Stimulated activated CD4-positive, alpha-beta T cell treated with anti-CD3 and anti-CD28 coated beads, Interleukin-4, amount 100 ng/mL, for 24 hours (primary cell): ENCODE measurements around the gene KLHDC3.
"Not testable (repeated sequence)": the region's sequence is repeated elsewhere in the genome, so short reads cannot be mapped to it uniquely, and the experiment has no call there.

ENCODE experiments used
- DNase-seq: peaks from one replicate; pipeline ENCODE4 v3.0.0-alpha.2; 2020

Gene KLHDC3

DNA sequence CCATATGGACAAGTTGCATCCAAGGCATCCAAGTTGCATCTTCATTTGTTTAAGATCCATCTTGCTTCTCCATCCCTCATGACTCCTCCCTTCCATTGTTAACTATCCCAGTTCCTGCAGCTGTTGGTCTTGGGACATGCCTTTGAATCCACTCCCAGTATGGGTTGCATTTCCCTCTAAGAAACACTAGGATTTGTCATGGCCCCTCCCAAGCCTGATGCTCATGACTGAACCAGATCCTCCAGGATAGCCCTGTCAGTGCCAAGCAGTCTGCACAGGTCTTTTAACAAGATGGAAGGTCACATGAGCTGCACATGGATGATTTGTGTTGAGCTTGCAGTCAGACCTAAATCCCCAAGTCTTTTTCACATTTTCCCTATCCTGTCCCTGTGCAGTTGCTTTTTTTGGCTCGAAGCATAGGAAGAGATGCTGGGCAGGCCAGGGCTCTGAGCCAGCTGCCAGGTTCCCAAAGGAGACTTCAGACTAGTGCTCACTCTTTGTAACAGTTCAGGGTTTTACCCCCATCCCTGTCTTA is 25.5 kb upstream of the KLHDC3 start:
- DNase-seq: no peak

DNA sequence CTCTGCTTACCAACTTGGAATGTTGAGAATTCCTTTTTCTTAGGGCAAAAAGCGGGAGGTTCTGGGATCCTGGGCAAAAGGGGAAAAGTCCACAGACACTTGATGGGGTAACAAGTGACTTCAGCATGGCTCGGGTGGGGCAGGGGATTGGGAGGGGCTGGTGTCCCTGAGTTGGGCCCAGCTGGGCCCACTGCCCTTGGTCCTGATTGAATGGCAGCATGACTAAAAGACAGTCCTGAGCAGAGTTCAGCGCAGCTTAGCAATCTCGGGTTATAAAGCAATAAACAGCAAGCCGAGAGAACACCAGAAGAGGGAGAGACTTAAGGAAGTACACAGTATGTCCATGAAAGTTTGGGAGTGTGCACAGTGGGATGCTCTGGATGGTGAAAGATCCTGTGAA is 24.1 kb upstream of the KLHDC3 start:
- no peak for DNase-seq

DNA sequence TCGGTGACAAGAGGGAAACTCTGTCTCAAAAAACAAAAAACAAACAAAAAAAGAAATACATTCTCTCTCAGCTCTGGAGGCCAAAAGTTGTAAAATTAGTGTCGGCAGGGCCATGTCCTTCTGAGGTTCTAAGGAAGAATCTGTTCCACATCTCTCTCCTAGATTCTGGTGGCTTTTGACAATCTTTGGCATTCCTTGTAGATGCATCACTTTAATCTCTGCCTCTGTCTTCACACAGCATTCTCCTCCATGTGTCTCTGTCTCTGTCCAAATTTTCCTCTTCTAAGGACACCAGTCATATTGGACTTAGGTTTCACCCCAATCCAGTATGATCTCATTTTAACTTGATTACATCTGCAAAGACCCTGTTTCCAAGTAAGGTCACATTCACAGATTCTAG is 20.6 kb upstream of the KLHDC3 start:
- DNase-seq: no peak

DNA sequence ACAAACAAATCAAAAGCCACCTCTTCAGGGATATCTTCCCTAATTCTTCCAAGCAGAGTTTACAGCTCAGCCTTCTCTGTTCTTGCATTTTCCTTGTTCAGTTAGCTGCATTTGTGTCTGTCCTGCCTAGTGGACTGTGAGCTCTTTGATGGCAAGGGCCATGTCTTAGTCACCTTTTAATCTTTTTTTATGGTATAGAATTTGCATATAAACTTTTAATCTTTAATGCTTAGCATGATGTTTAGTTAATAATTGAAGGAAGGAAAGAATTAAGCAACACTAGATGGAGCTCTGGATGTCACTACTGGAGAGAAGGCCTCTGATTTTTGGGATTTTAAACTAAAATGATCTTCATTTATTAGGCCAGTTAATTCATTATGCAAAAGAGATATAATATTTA is 17.5 kb upstream of the KLHDC3 start:
- DNase-seq: no peak

DNA sequence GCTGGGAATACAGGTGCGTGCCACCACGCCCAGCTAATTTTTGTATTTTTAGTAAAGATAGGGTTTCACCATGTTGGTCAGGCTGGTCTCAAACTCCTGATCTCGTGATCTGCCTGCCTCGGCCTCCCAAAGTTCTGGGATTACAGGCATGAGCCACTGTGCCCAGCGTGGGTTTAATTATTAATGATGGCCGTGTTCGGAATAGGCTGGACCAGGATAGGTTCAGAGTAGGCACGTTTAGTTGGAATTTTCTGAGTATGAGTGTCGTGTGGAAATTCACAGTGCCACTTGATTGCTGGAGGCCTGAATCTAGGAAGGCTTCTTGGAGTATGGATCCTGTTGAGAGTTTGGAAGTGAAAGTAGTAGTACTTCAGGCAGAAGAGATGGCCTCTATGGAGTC is 15.8 kb upstream of the KLHDC3 start:
- DNase-seq: not testable (repeated sequence)

DNA sequence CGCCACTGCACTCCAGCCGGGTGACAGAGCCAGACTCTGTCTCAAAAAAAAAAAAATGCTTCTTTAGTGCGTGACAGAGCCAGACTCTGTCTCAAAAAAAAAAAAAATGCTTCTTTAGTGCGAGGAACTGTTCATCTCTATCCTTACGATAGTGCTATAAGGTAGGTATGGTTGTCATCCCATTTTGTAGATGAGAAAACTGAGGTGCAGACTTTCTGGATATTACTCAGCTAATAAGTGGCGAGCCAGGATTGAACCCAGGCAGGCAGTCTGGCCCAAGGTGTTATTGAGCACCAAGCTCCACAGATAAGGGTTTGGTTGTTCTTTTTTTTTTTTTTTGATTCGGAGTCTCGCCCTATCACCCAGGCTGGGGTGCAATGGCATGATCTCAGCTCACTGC is 12.2 kb upstream of the KLHDC3 start:
- no peak for DNase-seq

DNA sequence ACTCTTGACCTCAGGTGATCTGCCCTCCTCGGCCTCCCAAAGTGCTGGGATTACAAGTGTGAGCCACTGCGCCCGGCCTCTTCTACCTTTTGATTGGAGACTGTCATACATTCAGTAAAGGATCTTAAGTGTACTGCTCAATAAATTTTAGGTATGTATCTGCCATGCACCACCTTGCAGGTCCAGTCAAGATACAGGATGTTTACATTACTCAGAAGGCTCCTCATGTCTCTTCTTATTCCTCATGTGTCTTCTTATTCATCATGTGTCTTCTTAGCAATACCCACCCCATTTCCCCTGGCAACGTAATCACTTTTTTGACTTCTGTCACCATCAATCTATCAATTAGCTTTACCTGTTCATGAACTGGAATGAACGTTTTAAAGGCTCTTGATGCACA is 8.2 kb upstream of the KLHDC3 start:
- no peak for DNase-seq

DNA sequence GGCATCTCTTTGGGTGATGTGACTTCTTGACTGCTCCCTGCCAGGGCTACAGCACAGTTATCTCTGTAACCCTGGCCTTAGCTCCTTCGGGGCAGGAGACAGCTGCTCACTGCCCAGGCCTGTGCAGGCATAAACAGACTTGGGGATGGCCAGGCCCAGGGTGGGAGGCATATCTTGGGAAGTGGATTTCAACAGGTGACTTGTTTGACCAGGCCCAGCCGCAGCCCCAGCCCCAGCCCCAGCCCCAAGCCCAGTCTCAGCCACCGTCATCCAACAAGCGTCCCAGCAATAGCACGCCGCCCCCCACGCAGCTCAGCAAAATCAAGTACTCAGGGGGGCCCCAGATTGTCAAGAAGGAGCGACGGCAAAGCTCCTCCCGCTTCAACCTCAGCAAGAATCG is 7.8 kb upstream of the KLHDC3 start:
- no peak for DNase-seq

DNA sequence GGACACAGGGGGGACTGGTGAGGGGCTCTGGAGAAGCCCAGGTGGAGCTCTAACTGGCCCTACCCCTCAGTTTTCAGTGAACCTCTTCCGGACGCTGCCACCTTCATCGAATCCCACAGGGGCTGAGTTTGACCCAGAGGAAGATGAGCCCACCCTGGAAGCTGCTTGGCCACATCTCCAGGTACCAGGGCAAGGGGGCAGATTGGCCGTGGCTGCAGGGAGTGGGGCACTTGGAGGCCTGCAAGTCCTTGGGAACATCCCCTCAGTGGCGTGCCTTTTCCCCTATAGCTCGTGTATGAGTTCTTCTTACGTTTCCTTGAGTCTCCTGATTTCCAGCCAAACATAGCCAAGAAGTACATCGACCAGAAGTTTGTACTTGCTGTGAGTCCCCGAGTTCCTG is 6.9 kb upstream of the KLHDC3 start:
- no peak for DNase-seq

DNA sequence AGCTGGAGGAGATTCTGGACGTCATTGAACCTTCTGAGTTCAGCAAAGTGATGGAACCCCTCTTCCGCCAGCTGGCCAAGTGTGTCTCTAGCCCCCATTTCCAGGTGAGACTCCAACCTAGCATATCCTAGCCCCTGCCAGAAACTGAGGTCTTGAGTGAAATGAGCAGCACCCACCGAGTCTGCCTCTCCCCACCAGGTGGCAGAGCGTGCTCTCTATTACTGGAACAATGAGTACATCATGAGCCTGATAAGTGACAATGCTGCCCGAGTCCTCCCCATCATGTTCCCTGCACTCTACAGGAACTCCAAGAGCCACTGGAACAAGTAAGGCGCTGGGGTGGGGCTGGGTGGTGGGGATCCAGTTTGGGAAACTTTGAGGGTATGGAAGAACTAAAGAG is 4.9 kb upstream of the KLHDC3 start:
- DNase-seq: peak; percentile 39

DNA sequence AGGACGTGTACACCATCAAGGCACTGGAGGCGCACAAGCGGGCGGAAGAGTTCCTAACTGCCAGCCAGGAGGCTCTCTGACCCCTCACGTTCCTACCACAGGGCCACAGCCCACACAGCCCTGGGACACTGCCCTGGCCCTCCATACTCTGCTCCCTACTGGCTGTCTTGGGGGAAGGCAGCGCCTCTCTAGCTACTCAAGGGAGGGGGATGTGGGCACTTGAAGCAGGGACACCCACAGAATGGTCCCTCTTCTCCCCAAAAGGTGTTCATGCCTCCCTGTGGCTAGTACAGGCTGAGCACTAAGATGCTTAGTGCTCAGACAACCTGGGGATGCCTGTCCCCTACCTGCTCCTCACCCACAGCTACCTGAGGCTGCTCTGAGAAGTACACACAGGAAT is 2.8 kb upstream of the KLHDC3 start:
- no peak for DNase-seq

DNA sequence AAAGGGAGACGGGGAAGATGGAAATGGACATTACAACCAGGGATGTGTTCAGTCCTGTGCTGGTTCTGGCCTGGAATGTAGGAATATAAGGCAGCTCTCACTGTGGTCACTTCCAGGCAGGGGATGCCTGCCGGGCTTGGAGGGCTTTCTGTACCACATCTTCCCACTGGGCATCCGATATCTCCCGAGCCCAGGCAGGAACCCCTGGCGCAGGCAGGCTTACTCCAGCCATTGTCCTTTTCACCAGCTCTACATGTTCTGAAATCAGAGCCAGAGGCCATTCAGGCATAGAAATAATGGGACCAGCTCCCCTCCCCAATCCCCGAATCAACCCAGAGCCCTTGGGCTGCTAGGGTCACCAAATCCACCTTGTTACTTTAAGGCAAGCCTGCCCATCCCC is 1.7 kb upstream of the KLHDC3 start:
- no peak for DNase-seq

DNA sequence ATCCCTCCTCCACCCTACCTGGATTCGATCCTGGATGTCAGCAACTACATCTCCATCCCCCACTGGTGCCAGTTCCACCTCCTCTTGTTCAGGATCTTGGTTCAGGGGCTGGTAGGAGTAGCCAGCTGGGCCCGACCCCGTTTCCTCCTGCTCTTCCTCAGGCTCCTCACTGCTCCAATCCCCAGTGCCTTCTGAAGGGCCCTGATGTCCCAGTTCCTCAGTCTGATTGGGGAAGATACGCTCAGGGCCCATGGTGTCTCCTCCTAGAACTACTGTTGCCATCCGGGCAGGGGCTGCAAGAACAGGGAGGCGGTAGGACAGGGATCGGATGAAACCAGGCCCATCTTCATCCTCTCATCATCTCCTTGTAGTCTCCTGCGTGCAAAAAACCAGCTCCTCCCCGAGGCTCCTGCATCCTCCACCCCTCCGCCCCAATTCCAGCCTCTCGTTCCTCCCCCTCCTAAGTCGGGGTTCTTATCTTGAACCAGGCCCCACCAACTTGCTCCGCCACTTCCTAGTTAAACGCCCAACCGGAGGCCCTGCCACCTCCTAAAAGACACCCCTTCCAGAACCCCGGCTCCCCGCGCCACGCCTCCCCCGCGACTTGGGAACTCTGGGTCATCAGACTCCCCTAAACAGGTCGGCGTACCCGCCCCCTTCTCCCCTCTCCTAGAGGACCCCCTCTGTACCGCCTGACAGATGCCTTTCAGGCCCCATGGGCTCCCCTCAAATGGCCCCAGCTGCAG is 779 bp upstream of the KLHDC3 start:
- DNase-seq: no peak

DNA sequence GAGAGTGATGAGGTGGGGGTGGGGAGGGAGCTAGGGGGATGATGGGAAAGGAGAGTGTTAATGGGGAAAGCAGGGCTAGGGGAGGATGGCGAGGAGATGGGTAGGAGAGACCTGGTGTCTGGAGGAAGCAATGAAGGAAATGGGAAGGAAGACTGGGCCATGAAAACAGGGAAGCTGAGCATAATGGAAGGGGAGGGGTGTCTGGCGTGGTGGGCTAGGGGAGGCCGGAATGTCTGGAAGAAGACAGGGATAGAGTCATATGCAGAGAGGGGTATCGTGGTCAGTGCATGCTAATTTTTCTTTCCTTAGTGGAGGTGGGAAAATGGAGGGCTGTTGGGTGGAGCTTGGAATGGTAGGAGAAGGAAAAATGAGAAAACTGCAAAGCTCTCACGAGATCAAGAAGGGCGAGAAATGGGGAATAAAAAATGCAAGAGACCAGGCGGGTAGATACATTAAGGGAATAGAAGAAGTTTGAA is 423 bp downstream of the KLHDC3 start:
- no peak for DNase-seq

DNA sequence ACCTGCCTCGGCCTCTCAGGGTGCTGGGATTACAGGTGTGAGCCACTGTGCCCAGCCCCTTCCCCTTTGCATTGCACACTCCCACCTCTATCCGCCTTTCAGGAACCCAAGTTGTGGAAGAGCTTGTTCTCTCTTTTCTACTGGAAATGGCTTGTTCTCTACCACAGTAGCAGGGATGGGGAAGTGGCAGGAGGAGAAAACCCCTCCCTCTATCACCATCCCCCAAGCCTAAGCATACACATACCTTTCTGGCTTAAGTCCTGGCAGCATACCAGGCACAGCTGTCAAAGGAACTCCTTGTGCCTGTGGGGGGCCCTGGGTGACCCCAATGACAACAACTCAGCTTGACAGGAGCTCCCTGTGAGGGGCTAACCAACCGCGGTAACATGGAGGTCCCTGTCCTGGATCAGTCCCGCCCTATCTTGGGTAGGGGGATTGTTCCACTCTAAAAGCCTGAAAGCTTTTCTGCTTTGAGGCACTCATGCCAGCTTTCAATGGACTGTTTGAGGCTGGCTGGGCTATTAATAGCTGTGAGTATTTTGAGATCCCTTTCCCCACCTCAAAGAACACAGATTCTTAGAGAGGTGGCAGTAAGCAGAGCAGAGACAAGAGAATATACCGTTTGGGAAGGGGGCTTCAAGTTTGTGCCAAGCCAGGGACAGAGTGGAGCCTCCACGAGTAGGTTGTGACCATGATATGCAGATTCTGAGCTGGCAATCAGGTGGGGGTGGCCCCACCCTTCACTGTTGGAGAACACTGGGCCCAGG is 2.3 kb downstream of the KLHDC3 start:
- DNase-seq: no peak

DNA sequence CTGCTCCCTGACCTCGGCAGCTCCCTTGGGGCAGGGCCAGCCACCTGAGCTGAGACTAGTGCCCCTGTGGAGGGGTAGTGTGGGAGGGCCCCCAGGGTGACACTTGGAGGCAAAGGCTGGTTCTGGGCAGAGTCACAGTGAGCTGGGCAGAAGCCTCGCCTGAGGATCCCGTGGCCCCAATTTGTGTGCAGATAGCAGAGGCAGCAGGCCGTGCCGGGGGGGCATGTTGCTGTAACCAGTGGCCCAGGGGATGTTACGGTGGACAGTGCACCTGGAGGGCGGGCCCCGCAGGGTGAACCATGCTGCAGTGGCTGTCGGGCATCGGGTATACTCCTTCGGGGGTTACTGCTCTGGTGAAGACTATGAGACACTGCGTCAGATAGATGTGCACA is 2.9 kb downstream of the KLHDC3 start:
- no peak for DNase-seq

DNA sequence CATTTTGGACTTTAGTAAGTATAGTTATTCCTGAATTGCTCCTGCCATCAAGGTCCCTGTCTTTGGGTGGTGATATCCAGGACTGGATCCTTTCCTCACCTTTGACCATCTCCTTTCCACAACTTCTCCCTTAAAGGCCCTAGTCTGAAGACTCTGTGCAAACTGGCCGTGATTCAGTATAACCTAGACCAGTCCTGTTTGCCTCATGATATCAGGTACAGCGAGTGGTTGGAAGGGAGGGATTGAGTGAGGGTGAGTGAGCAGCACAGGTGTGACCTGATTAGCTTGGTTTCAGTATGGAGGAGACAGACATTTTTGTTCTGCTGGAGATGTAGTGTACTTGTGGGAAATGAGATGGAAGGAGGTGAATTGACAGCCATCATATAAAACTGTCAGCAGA is 5.1 kb downstream of the KLHDC3 start:
- no peak for DNase-seq

DNA sequence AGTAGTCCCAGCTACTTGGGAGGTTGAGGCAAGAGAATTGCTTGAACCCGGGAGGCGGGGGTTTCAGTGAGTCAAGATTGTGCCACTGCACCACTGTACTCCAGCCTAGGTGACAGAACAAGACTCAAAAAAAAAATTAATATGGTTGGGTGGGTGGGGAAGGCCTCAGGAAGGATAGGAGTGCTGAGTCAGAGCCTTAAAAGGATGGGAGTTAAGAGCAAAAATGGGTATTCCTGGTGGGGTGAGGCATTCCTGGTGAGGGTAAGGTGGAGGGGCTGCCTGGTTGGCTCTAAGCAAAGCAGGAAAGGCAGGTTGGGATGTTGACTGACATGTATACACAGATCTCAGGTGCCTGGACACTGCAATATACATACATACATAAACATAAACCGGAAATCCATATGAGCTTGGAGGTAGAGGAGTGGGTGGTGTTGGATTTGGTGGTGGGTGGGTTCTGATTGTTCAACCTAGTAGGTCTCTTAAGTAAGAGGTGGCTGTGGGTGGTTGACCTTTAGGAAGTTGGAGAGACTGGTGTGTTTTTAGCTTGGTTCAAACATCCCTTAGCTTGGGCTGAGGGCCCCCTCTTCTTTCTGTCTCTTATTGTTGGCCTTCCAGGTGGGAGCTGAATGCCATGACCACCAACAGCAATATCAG is 6.1 kb downstream of the KLHDC3 start:
- no peak for DNase-seq

DNA sequence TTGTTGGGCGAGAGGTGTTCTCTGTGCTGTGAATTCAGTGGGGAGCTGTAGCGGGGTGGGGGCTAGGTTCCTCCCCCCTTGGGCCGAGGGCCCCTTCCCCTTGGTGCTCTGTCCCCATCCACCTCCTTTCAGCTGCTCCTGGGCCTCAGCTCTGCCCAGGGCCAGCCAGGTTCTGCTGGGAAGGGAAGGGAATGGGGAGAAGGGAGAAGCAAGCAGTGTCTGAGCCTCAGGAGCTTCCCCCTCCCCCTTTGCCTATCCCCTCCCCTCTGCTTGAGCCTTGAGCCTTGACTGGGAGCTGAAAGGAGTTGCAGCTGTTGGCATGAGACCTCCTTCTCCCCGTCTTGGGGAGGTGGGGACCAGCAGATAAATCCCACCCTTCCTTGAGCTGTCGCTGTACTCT is 6.8 kb downstream of the KLHDC3 start:
- no peak for DNase-seq

DNA sequence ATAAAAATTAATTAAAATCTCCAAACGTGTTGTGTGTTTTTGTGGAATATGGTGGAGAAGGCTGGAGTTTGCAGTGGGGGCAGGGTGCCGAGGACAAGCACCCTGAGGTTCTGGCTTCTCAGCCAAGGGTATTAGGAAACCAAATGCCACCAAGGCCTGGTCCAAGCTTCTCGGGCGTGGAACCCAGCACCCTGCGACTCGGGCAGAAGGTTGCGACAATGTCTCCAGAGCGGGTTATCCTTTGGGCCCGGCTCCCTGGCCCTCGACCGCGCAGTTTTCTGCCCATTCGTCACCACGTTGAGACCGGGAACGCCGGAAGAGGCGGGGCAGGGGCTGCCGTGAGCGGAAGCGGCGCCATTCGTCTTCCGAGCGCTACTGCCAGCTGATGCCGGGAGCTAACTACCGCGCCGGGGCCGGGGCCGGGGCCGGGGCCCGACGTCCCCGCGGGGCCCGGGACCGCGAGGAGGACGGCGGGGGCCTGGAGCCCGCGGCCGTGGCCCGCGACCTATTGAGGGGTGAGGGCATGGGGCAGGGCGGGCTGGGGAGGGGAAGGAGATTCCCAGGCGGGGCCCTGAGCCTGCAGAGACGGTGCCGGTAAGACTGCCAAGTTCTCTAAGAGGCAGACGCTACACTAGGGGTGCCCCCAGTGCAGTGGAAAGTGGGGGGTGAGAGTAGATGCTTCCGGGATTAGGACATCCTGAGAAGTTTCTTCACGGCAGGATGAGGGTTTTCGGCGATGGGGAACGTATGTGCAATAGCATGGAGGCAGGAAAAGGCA is 7.4 kb downstream of the KLHDC3 start, which contains the start of gene RRP36:
Gene RRP36 (plus strand): TSS at position 354 of the 778 bp plus-strand sequence. CDS start 32 bp downstream, at position 386.
- DNase-seq: peak; percentile 80

DNA sequence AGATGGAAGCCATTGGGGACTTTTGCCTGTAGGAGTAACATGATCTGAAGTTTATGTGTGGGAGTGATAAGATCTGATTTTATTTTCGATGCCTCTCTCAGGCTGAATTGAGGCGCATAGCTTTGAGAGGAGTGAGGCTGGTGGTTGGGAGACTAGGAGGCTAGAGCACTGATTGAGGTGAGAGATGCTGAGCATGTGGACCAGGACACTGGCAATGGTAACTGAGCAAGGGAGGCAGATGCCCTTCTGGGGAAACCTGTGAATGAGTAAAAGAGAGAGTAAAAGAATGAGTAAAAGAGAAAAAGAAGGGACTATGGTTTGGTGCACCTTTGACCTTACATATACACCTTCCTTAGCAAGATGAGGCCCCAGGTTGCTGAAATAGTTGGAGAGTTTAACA is 10.4 kb downstream of the KLHDC3 start:
- no peak for DNase-seq

DNA sequence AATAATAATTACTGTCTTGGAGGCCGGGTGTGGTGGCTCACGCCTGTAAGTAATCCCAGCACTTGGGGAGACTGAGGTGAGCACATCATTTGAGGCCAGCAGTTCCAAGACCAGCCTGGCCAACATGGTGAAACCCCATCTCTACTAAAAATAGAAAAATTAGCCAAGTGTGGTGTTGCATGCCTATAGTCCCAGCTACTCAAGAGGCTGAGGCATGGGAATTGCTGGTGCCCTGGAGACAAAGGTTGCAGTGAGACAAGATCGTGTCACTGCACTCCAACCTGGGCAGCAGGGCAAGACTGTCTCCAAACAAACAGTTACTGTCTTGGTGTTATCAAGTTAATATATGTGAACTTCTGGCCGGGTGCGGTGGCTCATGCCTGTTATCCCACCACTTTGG is 12.3 kb downstream of the KLHDC3 start:
- no peak for DNase-seq

DNA sequence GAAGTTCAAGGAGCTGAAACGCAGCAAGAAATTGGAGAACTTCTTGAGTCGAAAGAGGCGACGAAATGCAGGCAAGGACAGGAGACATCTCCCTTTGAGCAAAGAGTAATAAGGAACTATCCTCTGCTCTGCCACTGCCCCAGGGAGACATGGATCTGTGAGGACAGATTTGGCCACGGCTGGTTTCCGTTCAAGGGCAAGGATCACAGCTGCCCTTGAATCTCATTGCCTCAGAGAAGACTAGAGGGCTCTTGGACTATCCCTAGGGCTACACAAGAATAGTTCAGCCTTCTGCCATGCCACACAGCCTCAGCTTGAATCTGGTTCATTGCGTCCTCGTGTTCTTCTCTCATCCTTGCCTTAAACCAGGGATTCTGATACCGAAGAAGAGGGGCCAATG is 15.1 kb downstream of the KLHDC3 start:
- no peak for DNase-seq
